Measurements from ENCODE around the gene KHSRP.

KHSRP gene

GRCh38 chr19:6424195-6424938, at the start of gene KHSRP:
Gene KHSRP (minus strand): TSS chr19:6424811. CDS start chr19:6424701, 110 bp downstream.
- DNase-seq (ENCODE audit: low read depth), result peak; percentile 30
- peak within 1 kb of the TSS; percentile 90 for H3K4me3 ChIP-seq (ENCODE audit: low read depth, low read length)
- TF ChIP-seq POLR2A (IDR thresholded peaks at IDR 0.05; ENCODE audit: extremely low read depth, insufficient read length) (peak; percentile 63), MYC (IDR thresholded peaks at IDR 0.05; ENCODE audit: low read depth, low read length) (no peak), CTCF (IDR thresholded peaks at IDR 0.05; ENCODE audit: low read depth, low read length) (no peak), MAX (IDR thresholded peaks at IDR 0.05; ENCODE audit: low read depth, low read length) (0 out of 2 replicates have a peak, but pooled peaks have one; percentile 42)

- TF ChIP-seq MYC (IDR thresholded peaks at IDR 0.05; ENCODE audit: low read depth, low read length), result no peak
- TF ChIP-seq MAX (IDR thresholded peaks at IDR 0.05; ENCODE audit: low read depth, low read length), result no peak
- TF ChIP-seq CTCF (IDR thresholded peaks at IDR 0.05; ENCODE audit: low read depth, low read length), result no peak
- no peak for TF ChIP-seq POLR2A (IDR thresholded peaks at IDR 0.05; ENCODE audit: extremely low read depth, insufficient read length)
- DNase-seq (ENCODE audit: low read depth), result no peak
- no peak overlapping the region for H3K4me3 ChIP-seq (ENCODE audit: low read depth, low read length)
Observed at GRCh38 chr19:6473647-6474046, 49.0 kb upstream of the KHSRP start.

- TF ChIP-seq CTCF (IDR thresholded peaks at IDR 0.05; ENCODE audit: low read depth, low read length) (no peak), MAX (IDR thresholded peaks at IDR 0.05; ENCODE audit: low read depth, low read length) (no peak), MYC (IDR thresholded peaks at IDR 0.05; ENCODE audit: low read depth, low read length) (no peak), POLR2A (IDR thresholded peaks at IDR 0.05; ENCODE audit: extremely low read depth, insufficient read length) (no peak)
- DNase-seq (ENCODE audit: low read depth), result no peak
- no peak overlapping the region for H3K4me3 ChIP-seq (ENCODE audit: low read depth, low read length)
Observed at GRCh38 chr19:6472713-6473112, 48.1 kb upstream of the KHSRP start.

GRCh38 chr19:6471076-6471475, 46.5 kb upstream of the KHSRP start:
- no peak for TF ChIP-seq CTCF (IDR thresholded peaks at IDR 0.05; ENCODE audit: low read depth, low read length)
- no peak for TF ChIP-seq MYC (IDR thresholded peaks at IDR 0.05; ENCODE audit: low read depth, low read length)
- no peak for TF ChIP-seq POLR2A (IDR thresholded peaks at IDR 0.05; ENCODE audit: extremely low read depth, insufficient read length)
- no peak for TF ChIP-seq MAX (IDR thresholded peaks at IDR 0.05; ENCODE audit: low read depth, low read length)
- H3K4me3 ChIP-seq (ENCODE audit: low read depth, low read length), result no peak overlapping the region
- no peak for DNase-seq (ENCODE audit: low read depth)

GRCh38 chr19:6470173-6470572, 45.6 kb upstream of the KHSRP start:
- no peak overlapping the region for H3K4me3 ChIP-seq (ENCODE audit: low read depth, low read length)
- TF ChIP-seq CTCF (IDR thresholded peaks at IDR 0.05; ENCODE audit: low read depth, low read length) (no peak), POLR2A (IDR thresholded peaks at IDR 0.05; ENCODE audit: extremely low read depth, insufficient read length) (no peak), MAX (IDR thresholded peaks at IDR 0.05; ENCODE audit: low read depth, low read length) (no peak), MYC (IDR thresholded peaks at IDR 0.05; ENCODE audit: low read depth, low read length) (no peak)
- no peak for DNase-seq (ENCODE audit: low read depth)
